Measurements from ENCODE around the gene ADSL. TPM values are rescaled to one million over a fixed set of nuclear protein-coding genes. Genes with fewer than 3 reads are reported as not detected.

The ADSL gene
- total and polyA plus RNA-seq, 2 donors (not counting 1 experiment from before 2014, with no cell fraction given): 67.0 to 89.8 TPM

DNA sequence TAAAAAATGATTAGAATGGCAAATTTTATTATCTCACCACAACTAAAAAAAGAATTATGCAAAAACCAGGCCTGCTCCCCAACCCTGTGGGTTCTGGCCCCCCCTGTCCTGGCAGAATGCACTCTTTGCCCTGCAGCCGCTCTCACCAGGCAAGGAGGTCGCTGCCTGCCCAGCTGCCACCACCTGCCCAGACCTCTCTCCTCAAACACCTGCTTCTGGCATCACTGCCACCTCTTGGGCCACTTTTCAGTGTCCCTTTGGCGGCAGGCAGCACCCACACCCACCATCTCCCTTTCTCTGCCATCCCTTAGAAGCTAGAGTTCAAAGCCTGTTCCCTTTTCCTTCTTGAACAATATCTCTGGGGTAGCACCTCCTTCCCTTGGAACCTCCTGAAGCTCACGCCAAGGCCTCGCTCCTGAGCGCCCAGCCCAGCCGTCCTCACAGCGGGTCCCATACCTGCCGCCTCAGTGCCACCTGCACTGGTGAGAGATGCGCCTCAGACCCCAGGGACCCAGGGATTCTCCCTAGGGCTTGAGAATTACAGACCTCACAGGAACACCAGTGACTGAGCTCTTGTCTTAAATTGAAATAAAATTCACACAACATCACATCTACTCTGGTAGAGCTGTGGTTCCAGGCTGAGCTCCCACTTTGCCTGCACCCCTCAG lies 68.7 kb downstream of the ADSL start:
- Histone ChIP-seq H3K79me2 (ENCODE audit: control insufficient read depth, insufficient read depth, low read length) (no peaks in the 10 kb centered on the region), H3K4me2 (ENCODE audit: extremely low read depth, insufficient read depth, low read length) (no peak overlapping the region), H2AFZ (ENCODE audit: low read length) (no peak overlapping the region), H3K36me3 (ENCODE audit: control insufficient read depth, insufficient read depth, low read length) (peaks cover 31% of the 10 kb centered on the region), H3K27me3 (ENCODE audit: control insufficient read depth, insufficient read depth, low read length) (no peaks in the 10 kb centered on the region), H3K4me3 (replicated peaks in 1 of 4; ENCODE audit: control extremely low read depth in 1 of 4, insufficient read depth in 1 of 4, low read depth in 3 of 4, low read length in 4 of 4) (no peak overlapping the region), H3K4me1 (ENCODE audit: control insufficient read depth, extremely low read depth, insufficient read depth, low read length) (peaks cover 5% of the 10 kb centered on the region), H3K9me3 (ENCODE audit: control insufficient read depth, insufficient read depth, low read depth, low read length) (no peaks in the 10 kb centered on the region), H3K27ac (ENCODE audit: insufficient read depth, low read length) (no peak overlapping the region), H4K20me1 (ENCODE audit: control insufficient read depth, extremely low read depth, insufficient read depth, low read length) (no peaks in the 10 kb centered on the region), H3K9ac (ENCODE audit: insufficient read depth, low read length) (no peak overlapping the region)
- TF ChIP-seq, protein P1, sequence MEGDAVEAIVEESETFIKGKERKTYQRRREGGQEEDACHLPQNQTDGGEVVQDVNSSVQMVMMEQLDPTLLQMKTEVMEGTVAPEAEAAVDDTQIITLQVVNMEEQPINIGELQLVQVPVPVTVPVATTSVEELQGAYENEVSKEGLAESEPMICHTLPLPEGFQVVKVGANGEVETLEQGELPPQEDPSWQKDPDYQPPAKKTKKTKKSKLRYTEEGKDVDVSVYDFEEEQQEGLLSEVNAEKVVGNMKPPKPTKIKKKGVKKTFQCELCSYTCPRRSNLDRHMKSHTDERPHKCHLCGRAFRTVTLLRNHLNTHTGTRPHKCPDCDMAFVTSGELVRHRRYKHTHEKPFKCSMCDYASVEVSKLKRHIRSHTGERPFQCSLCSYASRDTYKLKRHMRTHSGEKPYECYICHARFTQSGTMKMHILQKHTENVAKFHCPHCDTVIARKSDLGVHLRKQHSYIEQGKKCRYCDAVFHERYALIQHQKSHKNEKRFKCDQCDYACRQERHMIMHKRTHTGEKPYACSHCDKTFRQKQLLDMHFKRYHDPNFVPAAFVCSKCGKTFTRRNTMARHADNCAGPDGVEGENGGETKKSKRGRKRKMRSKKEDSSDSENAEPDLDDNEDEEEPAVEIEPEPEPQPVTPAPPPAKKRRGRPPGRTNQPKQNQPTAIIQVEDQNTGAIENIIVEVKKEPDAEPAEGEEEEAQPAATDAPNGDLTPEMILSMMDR (conservative IDR thresholded peaks at IDR 0.05 in 1 of 2, IDR thresholded peaks at IDR 0.05 in 1 of 2; ENCODE audit: low read depth in 1 of 2, low read length in 2 of 2): no peak
- TF ChIP-seq EZH2 (IDR thresholded peaks at IDR 0.05; ENCODE audit: low read length, missing control alignments): no peak
- DNase-seq (ENCODE audit: low read depth in 2 of 2): no peak

DNA sequence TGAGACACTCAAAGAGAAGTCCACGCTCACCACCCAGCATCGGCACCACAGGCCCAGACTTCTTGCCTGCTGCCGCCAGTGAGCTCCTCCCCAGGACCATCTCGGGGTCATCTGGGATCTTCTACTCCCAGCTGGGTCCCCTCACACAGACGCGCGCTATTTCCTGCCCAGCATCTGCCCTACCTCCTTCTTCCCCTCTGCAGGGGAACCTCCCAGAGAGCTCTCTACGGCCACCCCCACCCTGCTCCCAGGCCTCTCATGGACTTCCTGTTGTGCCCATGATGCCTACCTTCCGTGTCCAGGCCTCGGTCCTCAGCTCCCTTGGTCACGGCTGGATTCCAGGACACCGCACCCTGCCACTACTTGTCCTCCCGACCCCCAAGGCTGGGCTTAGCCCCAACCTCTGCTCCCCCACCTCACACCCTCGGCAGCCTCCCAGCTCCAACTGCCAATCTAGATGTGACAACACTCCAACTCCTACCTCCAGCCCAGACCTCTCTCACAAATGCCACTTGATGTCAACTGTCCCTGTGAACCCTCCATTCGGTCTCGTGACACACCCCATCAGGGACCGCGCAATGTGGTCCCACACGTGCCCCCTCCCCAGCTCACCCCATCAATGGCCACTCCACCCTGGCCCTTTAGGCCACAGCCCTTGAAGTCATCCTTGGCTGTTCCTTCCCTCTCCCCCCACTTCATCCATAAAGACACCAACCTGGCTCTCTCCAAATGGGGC lies 69.4 kb downstream of the ADSL start:
- no peak for DNase-seq (ENCODE audit: low read depth in 2 of 2)

DNA sequence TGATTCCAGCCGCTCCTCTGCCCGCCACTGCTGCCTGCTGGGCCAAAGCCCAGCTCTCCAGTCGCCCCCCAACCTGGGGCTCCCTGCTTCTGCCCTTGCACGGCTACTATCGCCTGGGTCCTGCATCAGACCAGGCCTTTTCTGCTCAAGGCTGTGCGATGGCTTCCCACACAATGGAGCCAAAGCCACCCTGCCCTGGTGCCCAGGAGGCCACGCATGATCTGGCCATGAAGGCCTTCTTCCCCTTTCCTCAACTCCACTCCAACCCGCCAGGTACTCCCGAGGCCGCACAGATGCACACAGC lies 69.9 kb downstream of the ADSL start:
- Histone ChIP-seq H3K4me2 (ENCODE audit: extremely low read depth, insufficient read depth, low read length) (no peak overlapping the region), H3K9me3 (ENCODE audit: control insufficient read depth, insufficient read depth, low read depth, low read length) (no peaks in the 10 kb centered on the region), H3K4me3 (replicated peaks in 1 of 4; ENCODE audit: control extremely low read depth in 1 of 4, insufficient read depth in 1 of 4, low read depth in 3 of 4, low read length in 4 of 4) (no peak overlapping the region), H3K36me3 (ENCODE audit: control insufficient read depth, insufficient read depth, low read length) (peaks cover 27% of the 10 kb centered on the region), H2AFZ (ENCODE audit: low read length) (no peak overlapping the region), H4K20me1 (ENCODE audit: control insufficient read depth, extremely low read depth, insufficient read depth, low read length) (no peaks in the 10 kb centered on the region), H3K4me1 (ENCODE audit: control insufficient read depth, extremely low read depth, insufficient read depth, low read length) (peaks cover 5% of the 10 kb centered on the region), H3K27me3 (ENCODE audit: control insufficient read depth, insufficient read depth, low read length) (no peaks in the 10 kb centered on the region), H3K79me2 (ENCODE audit: control insufficient read depth, insufficient read depth, low read length) (no peaks in the 10 kb centered on the region), H3K27ac (ENCODE audit: insufficient read depth, low read length) (no peak overlapping the region), H3K9ac (ENCODE audit: insufficient read depth, low read length) (no peak overlapping the region)
- DNase-seq (ENCODE audit: low read depth in 2 of 2): no peak
- no peak for TF ChIP-seq EZH2 (IDR thresholded peaks at IDR 0.05; ENCODE audit: low read length, missing control alignments)
- TF ChIP-seq, protein P1 (conservative IDR thresholded peaks at IDR 0.05 in 1 of 2, IDR thresholded peaks at IDR 0.05 in 1 of 2; ENCODE audit: low read depth in 1 of 2, low read length in 2 of 2): no peak

More for the DNA sequence above, 69.4 kb downstream of the ADSL start:
- Histone ChIP-seq H3K79me2 (ENCODE audit: control insufficient read depth, insufficient read depth, low read length) (no peaks in the 10 kb centered on the region), H3K4me1 (ENCODE audit: control insufficient read depth, extremely low read depth, insufficient read depth, low read length) (peaks cover 5% of the 10 kb centered on the region), H3K36me3 (ENCODE audit: control insufficient read depth, insufficient read depth, low read length) (peaks cover 31% of the 10 kb centered on the region), H3K27ac (ENCODE audit: insufficient read depth, low read length) (peak overlapping the region; percentile 16), H3K9ac (ENCODE audit: insufficient read depth, low read length) (no peak overlapping the region), H3K9me3 (ENCODE audit: control insufficient read depth, insufficient read depth, low read depth, low read length) (no peaks in the 10 kb centered on the region), H3K4me2 (ENCODE audit: extremely low read depth, insufficient read depth, low read length) (no peak overlapping the region), H3K27me3 (ENCODE audit: control insufficient read depth, insufficient read depth, low read length) (no peaks in the 10 kb centered on the region), H3K4me3 (replicated peaks in 1 of 4; ENCODE audit: control extremely low read depth in 1 of 4, insufficient read depth in 1 of 4, low read depth in 3 of 4, low read length in 4 of 4) (no peak overlapping the region), H2AFZ (ENCODE audit: low read length) (no peak overlapping the region), H4K20me1 (ENCODE audit: control insufficient read depth, extremely low read depth, insufficient read depth, low read length) (no peaks in the 10 kb centered on the region)
- no peak for TF ChIP-seq EZH2 (IDR thresholded peaks at IDR 0.05; ENCODE audit: low read length, missing control alignments)
- TF ChIP-seq, protein P1 (conservative IDR thresholded peaks at IDR 0.05 in 1 of 2, IDR thresholded peaks at IDR 0.05 in 1 of 2; ENCODE audit: low read depth in 1 of 2, low read length in 2 of 2): no peak

Measured in fibroblast of lung (primary cell).